Regular cardiac myocyte (primary cell): Measurements from ENCODE around the gene CKMT1A. TPM values are rescaled to one million over a fixed set of nuclear protein-coding genes. Genes with fewer than 3 reads are reported as not detected.

Experiments
- total RNA-seq: library from RNA; depleted of rRNA; stranded (reverse); fragments of >200 nt; gene quantifications from 2 replicates; pipeline ENCODE4 v1.2.3, GENCODE V29; 2014

Gene CKMT1A
- not detected in 2 replicates for total RNA-seq

DNA sequence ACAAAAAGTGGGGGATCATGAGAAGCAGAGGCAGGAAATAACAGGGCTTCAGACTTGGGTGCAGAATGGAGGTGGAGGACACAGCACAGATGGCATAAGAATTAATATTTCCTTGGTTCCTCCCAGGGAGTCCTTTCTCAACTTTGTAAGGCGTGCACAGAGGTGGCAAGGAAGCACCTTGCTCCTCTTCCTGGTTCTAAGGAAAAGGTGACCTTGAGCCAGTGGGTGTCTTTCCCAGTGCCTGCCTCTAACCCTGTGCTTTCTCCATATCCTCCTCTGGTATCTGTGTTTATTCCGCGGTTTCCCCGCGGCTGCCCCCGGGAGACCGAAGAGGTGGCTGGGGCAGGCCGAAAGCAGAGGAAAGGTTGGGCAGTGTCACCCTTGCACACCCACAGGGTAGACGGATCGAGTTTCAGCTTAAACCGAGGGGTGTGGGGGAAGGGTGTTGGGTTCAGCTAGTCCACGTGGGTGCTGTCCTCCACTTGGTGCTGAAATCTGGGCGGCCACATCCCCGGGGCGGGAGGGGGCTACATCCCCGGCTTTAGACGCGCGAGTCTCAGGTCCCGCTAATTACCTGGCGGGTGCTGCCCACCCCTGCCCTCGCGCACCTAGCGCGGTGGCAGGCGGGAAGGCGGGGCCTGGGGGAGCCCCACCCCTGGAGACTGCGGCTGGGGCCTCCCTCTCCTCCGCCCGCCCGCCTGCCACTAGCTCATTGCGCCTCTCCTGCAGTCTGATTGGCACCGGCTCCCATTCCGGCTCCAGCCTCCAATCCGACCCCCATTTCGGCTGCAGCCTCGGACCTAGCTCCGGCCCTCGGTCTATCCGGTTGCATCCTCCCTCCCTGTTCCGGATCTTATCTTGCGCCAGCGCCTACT, at the start of gene CKMT1A:
Gene CKMT1A, plus strand, starts transcription at position 712 of the 875 bp plus-strand sequence. CDS start 192 bp downstream, outside the sequence.

DNA sequence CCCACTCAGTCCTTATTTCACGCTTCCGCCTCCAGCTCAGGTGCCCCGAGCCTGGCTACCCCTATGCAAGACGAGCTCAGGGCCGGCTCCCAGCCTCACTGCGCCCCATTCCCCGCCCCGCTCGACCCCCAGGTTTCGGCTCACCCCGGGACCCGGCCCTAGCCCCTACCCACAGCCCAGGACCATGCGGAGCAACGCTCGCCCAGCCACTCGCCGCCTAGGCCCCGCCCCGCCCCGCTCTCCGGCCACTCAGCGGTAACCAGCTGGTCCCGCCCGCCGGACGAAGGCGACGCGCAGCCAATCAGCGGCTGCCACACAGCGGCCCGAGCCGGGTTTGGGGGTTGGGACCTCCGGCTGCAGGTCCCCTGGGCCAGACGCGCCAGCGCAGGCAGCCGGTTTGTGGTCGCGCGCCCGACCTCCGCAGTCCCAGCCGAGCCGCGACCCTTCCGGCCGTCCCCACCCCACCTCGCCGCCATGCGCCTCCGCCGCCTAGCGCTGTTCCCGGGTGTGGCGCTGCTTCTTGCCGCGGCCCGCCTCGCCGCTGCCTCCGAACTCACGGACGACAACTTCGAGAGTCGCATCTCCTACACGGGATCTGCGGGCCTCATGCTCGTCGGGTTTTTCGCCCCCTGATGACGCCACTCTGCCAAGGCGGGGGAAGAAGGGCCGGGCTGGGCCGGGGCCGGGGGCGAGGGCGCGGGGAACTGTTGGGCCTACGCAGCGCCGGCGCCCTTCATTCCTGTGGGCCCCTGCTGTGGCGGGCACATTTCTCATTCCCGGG, 44.8 kb upstream of the CKMT1A start, which contains the start of gene CATSPER2:
Gene CATSPER2, minus strand, starts transcription at position 196 of the 781 bp plus-strand sequence. CDS start 783 bp downstream, outside the sequence.

GRCh38 chr15:43746245-43746902, 52.7 kb downstream of the CKMT1A start, which contains the start of gene PDIA3:
PDIA3 (plus strand) TSS chr15:43746438; CDS start chr15:43746540, 102 bp downstream.

Other genes with a start within 250 kb of the CKMT1A start
- gene TP53BP1, start 200.7 kb upstream of the CKMT1A start, total RNA-seq = 75.3 and 76.1 TPM in 2 replicates
- 39.5 and 44.3 TPM in 2 replicates for gene MAP1A, start 176.3 kb upstream of the CKMT1A start, total RNA-seq
- 16.1 and 61.7 TPM in 2 replicates for gene PPIP5K1, start 103.7 kb upstream of the CKMT1A start, total RNA-seq
- gene CKMT1B, start 99.8 kb upstream of the CKMT1A start, total RNA-seq = 0.85 TPM in 1 of 2 replicates, not detected in the other
- gene STRC, start 75.1 kb upstream of the CKMT1A start, total RNA-seq = 0.28 TPM in 1 of 2 replicates, not detected in the other
- 0.96 and 1.1 TPM in 2 replicates for gene CATSPER2, start 45.0 kb upstream of the CKMT1A start, total RNA-seq
- 187 and 208 TPM in 2 replicates for gene PDIA3, start 52.6 kb downstream of the CKMT1A start, total RNA-seq
- 1.7 and 1.9 TPM in 2 replicates for gene ELL3, start 83.1 kb downstream of the CKMT1A start, total RNA-seq
- 568 and 1,723 TPM in 2 replicates for gene SERF2, start 98.5 kb downstream of the CKMT1A start, total RNA-seq
- gene SERINC4, start 106.4 kb downstream of the CKMT1A start, total RNA-seq = not detected in 2 replicates
- 6.8 and 16.3 TPM in 2 replicates for gene HYPK, start 106.7 kb downstream of the CKMT1A start, total RNA-seq
- gene MFAP1, start 130.8 kb downstream of the CKMT1A start, total RNA-seq = 32.1 and 43.1 TPM in 2 replicates
- 3.9 and 26.1 TPM in 2 replicates for gene WDR76, start 133.1 kb downstream of the CKMT1A start, total RNA-seq